Measurements from ENCODE around the gene GLRX3.

The GLRX3 gene

GRCh38 chr10:130213286-130214080 is 77.3 kb downstream of the GLRX3 start:
- DNase-seq, result no peak

- no peak for DNase-seq
Measured at GRCh38 chr10:130214431-130214830, 78.2 kb downstream of the GLRX3 start.

GRCh38 chr10:130215151-130215930 is 79.2 kb downstream of the GLRX3 start:
- DNase-seq, result no peak

- DNase-seq, result no peak
Measured at GRCh38 chr10:130215931-130216231, 79.7 kb downstream of the GLRX3 start.

- no peak for DNase-seq
Measured at GRCh38 chr10:130218181-130218641, 82.0 kb downstream of the GLRX3 start.

GRCh38 chr10:130218936-130219335 is 82.7 kb downstream of the GLRX3 start:
- DNase-seq, result no peak

- no peak for DNase-seq
Measured at GRCh38 chr10:130220251-130221185, 84.3 kb downstream of the GLRX3 start.

GRCh38 chr10:130221456-130222375 is 85.5 kb downstream of the GLRX3 start:
- DNase-seq, result no peak

GRCh38 chr10:130222381-130222780 is 86.2 kb downstream of the GLRX3 start:
- DNase-seq, result no peak

GRCh38 chr10:130224228-130224627 is 88.0 kb downstream of the GLRX3 start:
- DNase-seq, result no peak

GRCh38 chr10:130226012-130226411 is 89.8 kb downstream of the GLRX3 start:
- no peak for DNase-seq

- no peak for DNase-seq
Measured at GRCh38 chr10:130227883-130228282, 91.7 kb downstream of the GLRX3 start.

All from NCI-H774 (cell line).